Esophagus (tissue), 2 donors: ENCODE data around the gene NRDC. TPM values are rescaled to one million over a fixed set of nuclear protein-coding genes. Genes with fewer than 3 reads are reported as not detected.
"Not testable (repeated sequence)": the region's sequence is repeated elsewhere in the genome, so short reads cannot be mapped to it uniquely, and the experiment has no call there.

ENCODE experiments used
- H3K27ac ChIP-seq, 2 donors: one replicate each; pipeline ENCODE4 v1.5.1; 2013; ENCODE audit warnings: low read depth in 2 of 2, mild to moderate bottlenecking in 2 of 2, inconsistent platforms in 1 of 2, low read length in 1 of 2, moderate library complexity in 1 of 2
- H3K27me3 ChIP-seq, 2 donors: one replicate each; pipeline ENCODE4 v1.6.1; 2013; ENCODE audit warnings: low read length in 2 of 2, control low read depth in 1 of 2, mild to moderate bottlenecking in 1 of 2; ENCODE audit not compliant: insufficient read depth in 2 of 2, control insufficient read depth in 1 of 2
- H3K36me3 ChIP-seq, 2 donors: one replicate each; pipeline ENCODE4 v1.6.1; 2013; ENCODE audit warnings: low read length in 1 of 2; ENCODE audit not compliant: control insufficient read depth in 2 of 2, insufficient read depth in 2 of 2
- H3K4me1 ChIP-seq, 2 donors: one replicate each; pipeline ENCODE4 v1.6.1; 2013; ENCODE audit warnings: low read length in 1 of 2; ENCODE audit not compliant: control insufficient read depth in 2 of 2, insufficient read depth in 2 of 2
- H3K4me3 ChIP-seq, 2 donors: one replicate each; pipeline ENCODE4 v1.5.1; 2013; ENCODE audit warnings: low read length in 2 of 2, mild to moderate bottlenecking in 2 of 2, low read depth in 1 of 2, moderate library complexity in 1 of 2
- H3K9me3 ChIP-seq, 2 donors: one replicate each; pipeline ENCODE4 v1.6.1; 2013; ENCODE audit warnings: mild to moderate bottlenecking in 2 of 2, low read depth in 1 of 2, low read length in 1 of 2, moderate library complexity in 1 of 2; ENCODE audit not compliant: control insufficient read depth in 2 of 2, insufficient read depth in 1 of 2
- WGBS, 2 donors: extraction: QIAGEN DNeasy Blood & Tissue Kit; methylation state at CpG; one replicate each; pipeline ENCODE4 v1.1.7; 2013; 5-methylcytosine and 5-hydroxymethylcytosine counted together
- polyA plus RNA-seq, 2 donors: library from polyadenylated mRNA; stranded (reverse); fragments of 200-250 nt; gene quantifications; one replicate each; pipeline ENCODE4 v1.2.3, GENCODE V29; 2013
- donor health status: healthy with polysubstance abuse.
- donor health status: Bipolar disorder and iron deficiency.

NRDC gene
- polyA plus RNA-seq, 2 donors = 51.3 to 78.1 TPM

- Histone ChIP-seq H3K27me3 (no peaks in the 10 kb centered on the region), H3K4me3 (no peak overlapping the region), H3K27ac (no peak overlapping the region), H3K4me1 (no peaks in the 10 kb centered on the region), H3K36me3 (peaks cover 0 to 4% of the 10 kb centered on the region in 2 donors), H3K9me3 (no peaks in the 10 kb centered on the region)
- WGBS, 2 donors = 87 to 88% methylated on average over 1 of the region's 1 CpG
These were observed 41.3 kb downstream of the NRDC start for GRCh38 chr1:51837243-51837642.

GRCh38 chr1:51833700-51834099, 44.8 kb downstream of the NRDC start:
- Histone ChIP-seq H3K36me3 (peaks cover 0 to 4% of the 10 kb centered on the region in 2 donors), H3K27ac (no peak overlapping the region), H3K4me1 (no peaks in the 10 kb centered on the region), H3K4me3 (no peak overlapping the region), H3K9me3 (no peaks in the 10 kb centered on the region), H3K27me3 (no peaks in the 10 kb centered on the region)
- WGBS, 2 donors = 95 to 98% methylated on average over 2 of the region's 2 CpGs

GRCh38 chr1:51829058-51829457, 49.5 kb downstream of the NRDC start:
- Histone ChIP-seq H3K27ac (no peak overlapping the region), H3K36me3 (no peaks in the 10 kb centered on the region), H3K9me3 (no peaks in the 10 kb centered on the region), H3K4me1 (no peaks in the 10 kb centered on the region), H3K4me3 (no peak overlapping the region), H3K27me3 (no peaks in the 10 kb centered on the region)
- WGBS, 2 donors = 84% methylated on average over 2 of the region's 2 CpGs

- Histone ChIP-seq H3K4me1 (no peaks in the 10 kb centered on the region), H3K27me3 (no peaks in the 10 kb centered on the region), H3K27ac (no peak overlapping the region), H3K9me3 (no peaks in the 10 kb centered on the region), H3K4me3 (no peak overlapping the region), H3K36me3 (no peaks in the 10 kb centered on the region)
- WGBS, 2 donors = 94% methylated on average over 1 of the region's 1 CpG
These were observed 58.7 kb downstream of the NRDC start for GRCh38 chr1:51819810-51820209.

GRCh38 chr1:51819021-51819420, 59.5 kb downstream of the NRDC start:
- H3K4me1 ChIP-seq, H3K4me3 ChIP-seq, H3K27ac ChIP-seq, H3K27me3 ChIP-seq, H3K9me3 ChIP-seq, H3K36me3 ChIP-seq: not testable (repeated sequence)
- 95 to 98% methylated on average over 9 of the region's 9 CpGs for WGBS, 2 donors

- H3K9me3 ChIP-seq = no peaks in the 10 kb centered on the region
- H3K27me3 ChIP-seq = no peaks in the 10 kb centered on the region
- 83 to 90% methylated on average over 3 of the region's 3 CpGs for WGBS, 2 donors
- H3K4me3 ChIP-seq = no peak overlapping the region
- no peaks in the 10 kb centered on the region for H3K4me1 ChIP-seq
- peaks cover 0 to under 1% of the 10 kb centered on the region in 2 donors for H3K36me3 ChIP-seq
- no peak overlapping the region for H3K27ac ChIP-seq
These were observed 60.0 kb downstream of the NRDC start for GRCh38 chr1:51818487-51818886.

GRCh38 chr1:51814513-51814912, 64.0 kb downstream of the NRDC start:
- Histone ChIP-seq H3K9me3 (no peaks in the 10 kb centered on the region), H3K4me3 (no peak overlapping the region), H3K36me3 (peaks cover 3 to 8% of the 10 kb centered on the region in 2 donors), H3K27me3 (no peaks in the 10 kb centered on the region), H3K27ac (no peak overlapping the region), H3K4me1 (no peaks in the 10 kb centered on the region)
- 91 to 100% methylated on average over 1 of the region's 1 CpG for WGBS, 2 donors

GRCh38 chr1:51799372-51799771, 79.2 kb downstream of the NRDC start:
- H3K4me3 ChIP-seq = no peak overlapping the region
- no peak overlapping the region for H3K27ac ChIP-seq
- H3K27me3 ChIP-seq = no peaks in the 10 kb centered on the region
- H3K36me3 ChIP-seq = peaks cover 8% of the 10 kb centered on the region in 2 donors
- 91 to 100% methylated on average over 2 of the region's 2 CpGs for WGBS, 2 donors
- no peaks in the 10 kb centered on the region for H3K4me1 ChIP-seq
- H3K9me3 ChIP-seq = no peaks in the 10 kb centered on the region

- peaks cover 29% of the 10 kb centered on the region in 2 donors for H3K36me3 ChIP-seq
- H3K27ac ChIP-seq = no peak overlapping the region
- H3K9me3 ChIP-seq = no peaks in the 10 kb centered on the region
- peaks cover 0 to 2% of the 10 kb centered on the region in 2 donors for H3K4me1 ChIP-seq
- no peak overlapping the region for H3K4me3 ChIP-seq
- H3K27me3 ChIP-seq = no peaks in the 10 kb centered on the region
These were observed 83.7 kb downstream of the NRDC start for GRCh38 chr1:51794868-51795267.

- WGBS, 2 donors = 96 to 97% methylated on average over 2 of the region's 2 CpGs
- H3K36me3 ChIP-seq = peaks cover 25 to 31% of the 10 kb centered on the region in 2 donors
- no peaks in the 10 kb centered on the region for H3K27me3 ChIP-seq
- no peak overlapping the region for H3K27ac ChIP-seq
- no peaks in the 10 kb centered on the region for H3K9me3 ChIP-seq
- H3K4me3 ChIP-seq = no peak overlapping the region
- peaks cover 0 to 2% of the 10 kb centered on the region in 2 donors for H3K4me1 ChIP-seq
These were observed 84.3 kb downstream of the NRDC start for GRCh38 chr1:51794260-51794659.
